GM20000 (cell line): ENCODE results near the gene MNDA.
"Not testable (repeated sequence)": the region's sequence is repeated elsewhere in the genome, so short reads cannot be mapped to it uniquely, and the experiment has no call there.

ENCODE experiments used
- DNase-seq: peaks from one replicate; pipeline ENCODE4 v3.0.0; 2012; ENCODE audit warnings: low spot score
- CTCF ChIP-seq: IDR thresholded peaks from 2 replicates; pipeline ENCODE4 v1.5.1; 2012; ENCODE audit warnings: mild to moderate bottlenecking, control low read depth; ENCODE audit errors: extremely low read depth, missing control alignments

The MNDA gene

GRCh38 chr1:158836038-158836437, 4.9 kb downstream of the MNDA start:
- no peak for DNase-seq
- TF ChIP-seq CTCF, result no peak

- DNase-seq, result no peak
- TF ChIP-seq CTCF, result no peak
Measured at GRCh38 chr1:158838660-158839059, 7.5 kb downstream of the MNDA start.

GRCh38 chr1:158839566-158839965, 8.4 kb downstream of the MNDA start:
- no peak for DNase-seq
- no peak for TF ChIP-seq CTCF

GRCh38 chr1:158840236-158840635, 9.1 kb downstream of the MNDA start:
- no peak for DNase-seq
- no peak for TF ChIP-seq CTCF

- TF ChIP-seq CTCF, result no peak
- no peak for DNase-seq
Measured at GRCh38 chr1:158864595-158864994, 33.4 kb downstream of the MNDA start.

- DNase-seq, result not testable (repeated sequence)
Measured at GRCh38 chr1:158870438-158870837, 39.3 kb downstream of the MNDA start.

GRCh38 chr1:158873141-158873540, 42.0 kb downstream of the MNDA start:
- TF ChIP-seq CTCF, result no peak
- DNase-seq, result no peak

GRCh38 chr1:158893654-158894053, 62.5 kb downstream of the MNDA start:
- TF ChIP-seq CTCF, result no peak
- DNase-seq, result no peak
